Measurements from ENCODE around the gene CEACAM7. TPM values are rescaled to one million over a fixed set of nuclear protein-coding genes. Genes with fewer than 3 reads are reported as not detected.

Gene CEACAM7
- total RNA-seq, 1 donor from 2014 or later = not detected

GRCh38 chr19:41701401-41702075 lies 13.5 kb upstream of the CEACAM7 start:
- DNase-seq (ENCODE audit: low spot score in 2 of 2) (no peak), FAIRE-seq (no peak)

- FAIRE-seq = no peak
- DNase-seq (ENCODE audit: low spot score in 2 of 2) = no peak
These were observed 12.5 kb upstream of the CEACAM7 start for GRCh38 chr19:41700381-41701195.

- no peak for DNase-seq (ENCODE audit: low spot score in 2 of 2)
- FAIRE-seq = no peak
These were observed 11.9 kb upstream of the CEACAM7 start for GRCh38 chr19:41699968-41700323.

- FAIRE-seq (no peak), DNase-seq (ENCODE audit: low spot score in 2 of 2) (no peak)
These were observed 11.3 kb upstream of the CEACAM7 start for GRCh38 chr19:41699231-41699967.

- FAIRE-seq (no peak), DNase-seq (ENCODE audit: low spot score in 2 of 2) (no peak)
These were observed 10.7 kb upstream of the CEACAM7 start for GRCh38 chr19:41698746-41699230.

- no peak for FAIRE-seq
- DNase-seq (ENCODE audit: low spot score in 2 of 2) = no peak
These were observed 9.3 kb upstream of the CEACAM7 start for GRCh38 chr19:41697198-41697855.

- DNase-seq (ENCODE audit: low spot score in 2 of 2) (no peak), FAIRE-seq (no peak)
These were observed 8.5 kb upstream of the CEACAM7 start for GRCh38 chr19:41696402-41697197.

- no peak for DNase-seq (ENCODE audit: low spot score in 2 of 2)
- no peak for FAIRE-seq
These were observed 7.7 kb upstream of the CEACAM7 start for GRCh38 chr19:41695745-41696144.

GRCh38 chr19:41694831-41695635 lies 7.0 kb upstream of the CEACAM7 start:
- FAIRE-seq (no peak), DNase-seq (ENCODE audit: low spot score in 2 of 2) (no peak)

GRCh38 chr19:41694196-41694595 lies 6.1 kb upstream of the CEACAM7 start:
- no peak for FAIRE-seq

GRCh38 chr19:41691268-41691970 lies 3.3 kb upstream of the CEACAM7 start:
- FAIRE-seq (no peak), DNase-seq (ENCODE audit: low spot score in 2 of 2) (no peak)

More at GRCh38 chr19:41694196-41694595, 6.1 kb upstream of the CEACAM7 start:
- DNase-seq (ENCODE audit: low spot score in 2 of 2) = no peak

GRCh38 chr19:41690801-41691065 lies 2.7 kb upstream of the CEACAM7 start:
- FAIRE-seq (no peak), DNase-seq (ENCODE audit: low spot score in 2 of 2) (no peak)

GRCh38 chr19:41689993-41690800 lies 2.1 kb upstream of the CEACAM7 start:
- no peak for FAIRE-seq
- no peak for DNase-seq (ENCODE audit: low spot score in 2 of 2)

GRCh38 chr19:41688687-41689086 lies 617 bp upstream of the CEACAM7 start:
- DNase-seq (ENCODE audit: low spot score in 2 of 2) (no peak), FAIRE-seq (no peak)

GRCh38 chr19:41687419-41687818 lies 651 bp downstream of the CEACAM7 start:
- no peak for FAIRE-seq

GRCh38 chr19:41682437-41682836 lies 5.6 kb downstream of the CEACAM7 start:
- FAIRE-seq (no peak), DNase-seq (ENCODE audit: low spot score in 2 of 2) (no peak)

More at GRCh38 chr19:41687419-41687818, 651 bp downstream of the CEACAM7 start:
- no peak for DNase-seq (ENCODE audit: low spot score in 2 of 2)

GRCh38 chr19:41671486-41671885 lies 16.6 kb downstream of the CEACAM7 start:
- DNase-seq (ENCODE audit: low spot score in 2 of 2) (no peak), FAIRE-seq (no peak)

- no peak for DNase-seq (ENCODE audit: low spot score in 2 of 2)
- FAIRE-seq = no peak
These were observed 17.3 kb downstream of the CEACAM7 start for GRCh38 chr19:41670755-41671154.
